HepG2 (cell line): Measurements from ENCODE around the gene PNKD. TPM values are rescaled to one million over a fixed set of nuclear protein-coding genes. Genes with fewer than 3 reads are reported as not detected.
A peak's percentile ranks its signal among the peaks of the same experiment; 100 is the strongest.

Experiments used
- CCAR2 ChIP-seq: fragments of 200-400 bp; formaldehyde crosslinking; optimal IDR thresholded peaks from 2 replicates; pipeline ENCODE3; 2018; ENCODE audit warnings: low read depth, mild to moderate bottlenecking, low read length, moderate library complexity
- CENPT ChIP-seq: sonication (generic); formaldehyde crosslinking; IDR thresholded peaks from 2 replicates; pipeline ENCODE4 v1.8.0; 2022; ENCODE audit warnings: low read depth, mild to moderate bottlenecking, moderate library complexity, missing genetic modification reagents
- DDIT3 ChIP-seq: sonication (generic); formaldehyde crosslinking; IDR thresholded peaks from 2 replicates; pipeline ENCODE4 v1.4.0; 2020; ENCODE audit warnings: mild to moderate bottlenecking, missing genetic modification reagents
- GATAD1 ChIP-seq: IDR thresholded peaks from 2 replicates; pipeline ENCODE4 v1.6.1; 2016; ENCODE audit warnings: missing genetic modification reagents, missing compliant biosample characterization
- IRF1 ChIP-seq: sonication (generic); formaldehyde crosslinking; IDR thresholded peaks from 2 replicates; pipeline ENCODE4 v1.4.0; 2020; ENCODE audit warnings: low read depth, mild to moderate bottlenecking, missing genetic modification reagents
- IRX3 ChIP-seq: sonication (generic); formaldehyde crosslinking; IDR thresholded peaks from 2 replicates; pipeline ENCODE4 v1.8.1; 2023; ENCODE audit warnings: mild to moderate bottlenecking, low read depth, missing genetic modification reagents, borderline replicate concordance
- JARID2 ChIP-seq: sonication (generic); formaldehyde crosslinking; IDR thresholded peaks from 2 replicates; pipeline ENCODE4 v1.8.1; 2023; ENCODE audit warnings: missing genetic modification reagents, inconsistent platforms; ENCODE audit not compliant: insufficient replicate concordance
- KDM4B ChIP-seq: sonication (generic); formaldehyde crosslinking; IDR thresholded peaks from 2 replicates; pipeline ENCODE4 v1.4.0; 2020; ENCODE audit warnings: missing genetic modification reagents
- MAZ ChIP-seq, 2 experiments: sonication (generic) in 1 of 2; formaldehyde crosslinking in 1 of 2; IDR thresholded peaks; 2 replicates each; pipeline versions ENCODE4 v1.5.0 to v1.6.1; 2012 to 2020; ENCODE audit warnings: low read depth in 2 of 2, mild to moderate bottlenecking in 2 of 2, borderline replicate concordance in 1 of 2, improper control_type of control experiment in 1 of 2, low read length in 1 of 2, missing genetic modification reagents in 1 of 2, moderate library complexity in 1 of 2
- NONO ChIP-seq, 2 experiments: fragments of 450-650 bp in 1 of 2; sonication (generic) in 1 of 2; formaldehyde crosslinking in 1 of 2; IDR thresholded peaks in 1 of 2; conservative IDR thresholded peaks in 1 of 2; 2 replicates each; pipeline versions ENCODE4 v1.6.1 to v1.8.0; 2017 to 2022; ENCODE audit warnings: mild to moderate bottlenecking in 1 of 2, missing genetic modification reagents in 1 of 2, moderate library complexity in 1 of 2
- PHF5A ChIP-seq: IDR thresholded peaks from one replicate; pipeline ENCODE4 v1.6.1; 2018; ENCODE audit warnings: low read depth, missing genetic modification reagents; ENCODE audit not compliant: unreplicated experiment
- PHF8 ChIP-seq: sonication (generic); formaldehyde crosslinking; IDR thresholded peaks from 2 replicates; pipeline ENCODE4 v1.5.0; 2020; ENCODE audit warnings: missing genetic modification reagents
- POLR2AphosphoS5 ChIP-seq: IDR thresholded peaks from 2 replicates; pipeline ENCODE4 v1.6.1; 2012; ENCODE audit warnings: low read depth, low read length
- TAF1 ChIP-seq: sonication (generic); formaldehyde crosslinking; IDR thresholded peaks from 2 replicates; pipeline ENCODE4 v1.4.0; 2020; ENCODE audit warnings: missing genetic modification reagents
- U2AF1 ChIP-seq: fragments of 200-400 bp; formaldehyde crosslinking; optimal IDR thresholded peaks from 2 replicates; pipeline ENCODE3; 2017; ENCODE audit warnings: mild to moderate bottlenecking, low read depth, low read length
- ZBTB10 ChIP-seq: sonication (generic); formaldehyde crosslinking; IDR thresholded peaks from 2 replicates; pipeline ENCODE4 v1.4.0; 2020; ENCODE audit warnings: missing genetic modification reagents, borderline replicate concordance
- ZBTB44 ChIP-seq: sonication (generic); formaldehyde crosslinking; IDR thresholded peaks from 2 replicates; pipeline ENCODE4 v1.4.0; 2020; ENCODE audit warnings: missing genetic modification reagents
- ZNF225 ChIP-seq: sonication (generic); formaldehyde crosslinking; IDR thresholded peaks from 2 replicates; pipeline ENCODE4 v1.4.0; 2020; ENCODE audit warnings: mild to moderate bottlenecking, missing genetic modification reagents
- ZNF343 ChIP-seq: sonication (generic); formaldehyde crosslinking; IDR thresholded peaks from 2 replicates; pipeline ENCODE4 v1.4.0; 2020; ENCODE audit warnings: mild to moderate bottlenecking, missing genetic modification reagents
- ZNF564 ChIP-seq: sonication (generic); formaldehyde crosslinking; IDR thresholded peaks from 2 replicates; pipeline ENCODE4 v1.8.1; 2023; ENCODE audit warnings: mild to moderate bottlenecking, missing genetic modification reagents
- ZNF614 ChIP-seq: IDR thresholded peaks from 2 replicates; pipeline ENCODE4 v1.6.1; 2018; ENCODE audit warnings: missing biosample characterization, missing genetic modification reagents, inconsistent platforms, borderline replicate concordance
- ZNF768 ChIP-seq: sonication (generic); formaldehyde crosslinking; IDR thresholded peaks from 2 replicates; pipeline ENCODE4 v1.4.0; 2020; ENCODE audit warnings: missing genetic modification reagents
- ZNF83 ChIP-seq: sonication (generic); formaldehyde crosslinking; IDR thresholded peaks from 2 replicates; pipeline ENCODE4 v1.4.0; 2020; ENCODE audit warnings: missing genetic modification reagents, mild to moderate bottlenecking, borderline replicate concordance
- ZSCAN25 ChIP-seq: sonication (generic); formaldehyde crosslinking; IDR thresholded peaks from 2 replicates; pipeline ENCODE4 v1.8.0; 2022; ENCODE audit warnings: mild to moderate bottlenecking, missing genetic modification reagents
- polyA plus RNA-seq, 8 experiments: library from polyadenylated mRNA; depleted of rRNA in 3 of 8; stranded (reverse) in 7 of 8; unstranded in 1 of 8; fragments of >200 nt; fragmentation: Illumina TruSeq in 4 of 8; extraction: Trizol in 4 of 8; gene quantifications; 2 replicates each; pipeline versions ENCODE4 v1.2.1 to v1.2.3, GENCODE V29; 2011 to 2016; ENCODE audit warnings: low read depth in 4 of 8, missing spikeins in 1 of 8, mixed read lengths in 1 of 8; ENCODE audit not compliant: insufficient read depth in 1 of 8
- total RNA-seq, 5 experiments: library from RNA; depleted of rRNA; stranded (reverse); fragments of >200 nt; fragmentation: Illumina TruSeq; extraction: Trizol; gene quantifications; 2 replicates each; pipeline ENCODE4 v1.2.3, GENCODE V29; 2016; ENCODE audit warnings: low read depth in 1 of 5

Gene PNKD
- total and polyA plus RNA-seq, 2 of the 13 experiments (the other 11 are each of a cell fraction or from before 2014, with no cell fraction given), result 55.9 to 80.4 TPM

- TF ChIP-seq ZBTB10 (peak; percentile 79), DDIT3 (no peak), ZNF225 (CRISPR knock-in tag) (peak; percentile 78; the same call in 1 of the 2 replicates), POLR2AphosphoS5 (peak; percentile 91), CCAR2 (no peak), JARID2 (CRISPR knock-in tag) (peak; percentile 28), IRX3 (CRISPR knock-in tag) (no peak), KDM4B (CRISPR knock-in tag) (0 out of 2 replicates have a peak, but pooled peaks have one; percentile 46), ZBTB44 (CRISPR knock-in tag) (0 out of 2 replicates have a peak, but pooled peaks have one; percentile 69), ZNF564 (CRISPR knock-in tag) (peak; percentile 48; the same call in 1 of the 2 replicates), GATAD1 (CRISPR knock-in tag) (peak; percentile 94), PHF5A (CRISPR knock-in tag) (peak; percentile 54), NONO (IDR thresholded peaks at IDR 0.05) (no peak), NONO (CRISPR knock-in tag; conservative IDR thresholded peaks at IDR 0.05) (peak; percentile 23), CENPT (CRISPR knock-in tag) (peak; percentile 76; the same call in 1 of the 2 replicates), ZSCAN25 (CRISPR knock-in tag) (no peak), ZNF83 (no peak), ZNF343 (peak; percentile 89), ZNF768 (CRISPR knock-in tag) (peak; percentile 75), U2AF1 (no peak), IRF1 (CRISPR knock-in tag) (no peak; the same call in 1 of the 2 replicates), TAF1 (CRISPR knock-in tag) (peak; percentile 86), PHF8 (CRISPR knock-in tag) (peak; percentile 95), ZNF614 (CRISPR knock-in tag) (peak; percentile 66), MAZ (IDR thresholded peaks at IDR 0.05; ENCODE audit: borderline replicate concordance, low read depth, low read length) (peak; percentile 18), MAZ (CRISPR knock-in tag; IDR thresholded peaks at IDR 0.05; ENCODE audit: low read depth) (peak; percentile 75)
These were observed at the start of gene PNKD, which contains the start of gene AAMP (continued) for GRCh38 chr2:218269900-218270720.
